Measurements from ENCODE around the gene PPIL1.

GRCh38 chr6:36908747-36909146, 34.1 kb upstream of the PPIL1 start:
- TF ChIP-seq, protein P1, sequence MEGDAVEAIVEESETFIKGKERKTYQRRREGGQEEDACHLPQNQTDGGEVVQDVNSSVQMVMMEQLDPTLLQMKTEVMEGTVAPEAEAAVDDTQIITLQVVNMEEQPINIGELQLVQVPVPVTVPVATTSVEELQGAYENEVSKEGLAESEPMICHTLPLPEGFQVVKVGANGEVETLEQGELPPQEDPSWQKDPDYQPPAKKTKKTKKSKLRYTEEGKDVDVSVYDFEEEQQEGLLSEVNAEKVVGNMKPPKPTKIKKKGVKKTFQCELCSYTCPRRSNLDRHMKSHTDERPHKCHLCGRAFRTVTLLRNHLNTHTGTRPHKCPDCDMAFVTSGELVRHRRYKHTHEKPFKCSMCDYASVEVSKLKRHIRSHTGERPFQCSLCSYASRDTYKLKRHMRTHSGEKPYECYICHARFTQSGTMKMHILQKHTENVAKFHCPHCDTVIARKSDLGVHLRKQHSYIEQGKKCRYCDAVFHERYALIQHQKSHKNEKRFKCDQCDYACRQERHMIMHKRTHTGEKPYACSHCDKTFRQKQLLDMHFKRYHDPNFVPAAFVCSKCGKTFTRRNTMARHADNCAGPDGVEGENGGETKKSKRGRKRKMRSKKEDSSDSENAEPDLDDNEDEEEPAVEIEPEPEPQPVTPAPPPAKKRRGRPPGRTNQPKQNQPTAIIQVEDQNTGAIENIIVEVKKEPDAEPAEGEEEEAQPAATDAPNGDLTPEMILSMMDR (IDR thresholded peaks at IDR 0.05) = no peak
- TF ChIP-seq EP300 (IDR thresholded peaks at IDR 0.05) = no peak
